IMR-90 (cell line): ENCODE measurements around the gene C6orf141. TPM values are rescaled to one million over a fixed set of nuclear protein-coding genes. Genes with fewer than 3 reads are reported as not detected.

ENCODE experiments used
- ATAC-seq: fragments of 200-7000 bp; cut with Tn5 transposase; 2 replicates; pipeline ENCODE4 v1.9.1; 2020; ENCODE audit warnings: low read depth, mild to moderate bottlenecking, moderate library complexity
- BruUV-seq: library from RNA; stranded (reverse); fragments of 400-500 nt; replicated peaks from 2 replicates; lab custom pipeline; 2021; lab: Mats Ljungman, UMichigan
- CTCF ChIA-PET: fragments of 300-600 bp; formaldehyde crosslinking; extraction: SDS; loops from one replicate; lab custom pipeline; 2021; ENCODE audit warnings: antibody characterized with exemption; lab: Yijun Ruan, JAX
- POLR2A ChIA-PET: fragments of 300-600 bp; sonication (Branson Sonifier 250); formaldehyde crosslinking; loops from one replicate; lab custom pipeline; 2022; ENCODE audit warnings: antibody characterized with exemption; ENCODE audit not compliant: unreplicated experiment; lab: Charles Lee
- DNase-seq: peaks from one replicate; pipeline ENCODE4 v3.0.0; 2013
- H2AFZ ChIP-seq: replicated peaks from 2 replicates; pipeline ENCODE3; 2013; ENCODE audit warnings: low read length, mild to moderate bottlenecking; ENCODE audit not compliant: poor library complexity
- H2AK5ac ChIP-seq: 2 replicates; pipeline ENCODE4 v1.6.1; 2013; ENCODE audit warnings: low read depth, low read length, inconsistent platforms
- H2AK9ac ChIP-seq: replicated peaks from 2 replicates; pipeline ENCODE3; 2013; ENCODE audit warnings: mild to moderate bottlenecking, low read depth, low read length, moderate library complexity; ENCODE audit not compliant: poor library complexity
- H2BK120ac ChIP-seq: 2 replicates; pipeline ENCODE4 v1.6.1; 2013; ENCODE audit warnings: low read depth, low read length, inconsistent platforms
- H2BK15ac ChIP-seq: 3 replicates; pipeline ENCODE4 v1.6.1; 2013; ENCODE audit warnings: low read depth, low read length, inconsistent platforms
- H2BK20ac ChIP-seq: 2 replicates; pipeline ENCODE4 v1.6.1; 2013; ENCODE audit warnings: low read depth, mild to moderate bottlenecking, inconsistent platforms, low read length, moderate library complexity
- H2BK5ac ChIP-seq: 2 replicates; pipeline ENCODE4 v1.6.1; 2013; ENCODE audit warnings: mild to moderate bottlenecking, low read depth, low read length, inconsistent platforms; ENCODE audit not compliant: poor library complexity, severe bottlenecking
- H3K14ac ChIP-seq: replicated peaks from 2 replicates; pipeline ENCODE4 v1.6.1; 2013; ENCODE audit warnings: low read depth, low read length, inconsistent platforms
- H3K18ac ChIP-seq: 2 replicates; pipeline ENCODE4 v1.6.1; 2013; ENCODE audit warnings: low read depth, low read length, control low read depth
- H3K23ac ChIP-seq: 2 replicates; pipeline ENCODE4 v1.6.1; 2013; ENCODE audit warnings: low read depth, low read length, inconsistent platforms
- H3K27ac ChIP-seq: 2 replicates; pipeline ENCODE4 v1.5.1; 2013; ENCODE audit warnings: mild to moderate bottlenecking, control low read depth, low read length; ENCODE audit not compliant: insufficient read depth
- H3K27me3 ChIP-seq: 2 replicates; pipeline ENCODE4 v1.6.1; 2013; ENCODE audit warnings: low read length; ENCODE audit not compliant: control insufficient read depth, insufficient read depth
- H3K36me3 ChIP-seq: 2 replicates; pipeline ENCODE4 v1.6.1; 2013; ENCODE audit warnings: low read length, mixed read lengths; ENCODE audit not compliant: control insufficient read depth, insufficient read depth
- H3K4ac ChIP-seq: 2 replicates; pipeline ENCODE4 v1.6.1; 2013; ENCODE audit warnings: low read depth, low read length, inconsistent platforms
- H3K4me1 ChIP-seq: 2 replicates; pipeline ENCODE4 v1.6.1; 2013; ENCODE audit warnings: low read length, mixed read lengths; ENCODE audit not compliant: control insufficient read depth, insufficient read depth
- H3K4me2 ChIP-seq: 2 replicates; pipeline ENCODE4 v1.6.1; 2013; ENCODE audit warnings: low read depth, mild to moderate bottlenecking, control low read depth, low read length, moderate library complexity
- H3K4me3 ChIP-seq: 2 replicates; pipeline ENCODE4 v1.5.1; 2013; ENCODE audit warnings: low read depth, mild to moderate bottlenecking, control low read depth, low read length, moderate library complexity; ENCODE audit not compliant: insufficient read depth
- H3K56ac ChIP-seq: 2 replicates; pipeline ENCODE4 v1.6.1; 2013; ENCODE audit warnings: low read length, inconsistent platforms; ENCODE audit not compliant: insufficient read depth; ENCODE audit errors: extremely low read depth
- H3K79me1 ChIP-seq, 2 experiments: 2 replicates each; pipeline ENCODE4 v1.6.1; 2013; ENCODE audit warnings: low read length in 2 of 2, inconsistent platforms in 1 of 2, low read depth in 1 of 2
- H3K9ac ChIP-seq: 2 replicates; pipeline ENCODE4 v1.6.1; 2013; ENCODE audit warnings: low read depth, low read length, control low read depth
- H3K9me1 ChIP-seq: 2 replicates; pipeline ENCODE4 v1.6.1; 2013; ENCODE audit warnings: low read length, inconsistent platforms; ENCODE audit not compliant: insufficient read depth
- H3K9me3 ChIP-seq: 2 replicates; pipeline ENCODE4 v1.6.1; 2013; ENCODE audit warnings: low read length; ENCODE audit not compliant: control insufficient read depth, insufficient read depth
- H4K20me1 ChIP-seq: 2 replicates; pipeline ENCODE4 v1.6.1; 2013; ENCODE audit warnings: low read length, inconsistent platforms; ENCODE audit not compliant: insufficient read depth
- H4K5ac ChIP-seq: 2 replicates; pipeline ENCODE4 v1.6.1; 2013; ENCODE audit warnings: mild to moderate bottlenecking, low read depth, low read length, control low read depth
- H4K8ac ChIP-seq, 2 experiments: 2 replicates each; pipeline ENCODE4 v1.6.1; 2013; ENCODE audit warnings: low read depth in 2 of 2, low read length in 2 of 2, control low read depth in 1 of 2, inconsistent platforms in 1 of 2
- H4K91ac ChIP-seq: 2 replicates; pipeline ENCODE4 v1.6.1; 2013; ENCODE audit warnings: low read depth, low read length, inconsistent platforms; ENCODE audit not compliant: insufficient read depth
- CEBPB ChIP-seq: IDR thresholded peaks from 2 replicates; pipeline ENCODE4 v1.6.1; 2012; ENCODE audit warnings: low read depth, low read length, improper control_type of control experiment
- MAZ ChIP-seq: IDR thresholded peaks from 2 replicates; pipeline ENCODE4 v1.6.1; 2012; ENCODE audit warnings: low read depth, mild to moderate bottlenecking, low read length, improper control_type of control experiment, moderate library complexity, borderline replicate concordance
- MXI1 ChIP-seq: IDR thresholded peaks from 2 replicates; pipeline ENCODE4 v1.6.1; 2012; ENCODE audit warnings: low read depth, mild to moderate bottlenecking, low read length, moderate library complexity, borderline replicate concordance
- WGBS, 2 experiments: methylation state at CpG; one replicate each; pipeline versions ENCODE4 v1.1.5 to v1.1.7; 2013; ENCODE audit warnings: missing lambda C conversion rate in 2 of 2; ENCODE audit not compliant: insufficient read length in 1 of 2; ENCODE audit errors: extremely low coverage in 2 of 2; 5-methylcytosine and 5-hydroxymethylcytosine counted together
- dilution Hi-C: fragments of 300-500 bp; cut with HindIII; formaldehyde crosslinking; loops from one replicate; pipeline ENCODE4 v1.14.3; 2018; ENCODE audit warnings: low sequenced_read_pairs; ENCODE audit not compliant: unreplicated experiment
- in situ Hi-C: fragments of 300-500 bp; cut with MboI; formaldehyde crosslinking; loops from 3 replicates; pipeline ENCODE4 v1.14.3; 2019; ENCODE audit warnings: low sequenced_read_pairs, inconsistent platforms, mixed read lengths
- intact Hi-C: fragments of 100-400 bp; cut with micrococcal nuclease; formaldehyde crosslinking; loops from 2 replicates; pipeline ENCODE4 v1.10.0; 2022
- polyA plus RNA-seq, 3 experiments: library from polyadenylated mRNA; depleted of rRNA; stranded (reverse); fragments of >200 nt; gene quantifications; 2 replicates each; pipeline ENCODE4 v1.2.3, GENCODE V29; 2012; ENCODE audit warnings: low replicate concordance in 1 of 3
- total RNA-seq: library from RNA; depleted of rRNA; stranded (reverse); fragments of >200 nt; gene quantifications from 2 replicates; pipeline ENCODE4 v1.2.3, GENCODE V29; 2012
- TF ChIP-seq, protein P1 (sequence below): fragments of 150-350 bp; IDR thresholded peaks from 2 replicates; pipeline ENCODE4 v1.6.1; 2017; ENCODE audit warnings: mild to moderate bottlenecking, antibody characterized with exemption, low read length, low read depth

Gene C6orf141
- total and polyA plus RNA-seq, 2 of the 4 experiments (the other 2 are of a cell fraction), result not detected

DNA sequence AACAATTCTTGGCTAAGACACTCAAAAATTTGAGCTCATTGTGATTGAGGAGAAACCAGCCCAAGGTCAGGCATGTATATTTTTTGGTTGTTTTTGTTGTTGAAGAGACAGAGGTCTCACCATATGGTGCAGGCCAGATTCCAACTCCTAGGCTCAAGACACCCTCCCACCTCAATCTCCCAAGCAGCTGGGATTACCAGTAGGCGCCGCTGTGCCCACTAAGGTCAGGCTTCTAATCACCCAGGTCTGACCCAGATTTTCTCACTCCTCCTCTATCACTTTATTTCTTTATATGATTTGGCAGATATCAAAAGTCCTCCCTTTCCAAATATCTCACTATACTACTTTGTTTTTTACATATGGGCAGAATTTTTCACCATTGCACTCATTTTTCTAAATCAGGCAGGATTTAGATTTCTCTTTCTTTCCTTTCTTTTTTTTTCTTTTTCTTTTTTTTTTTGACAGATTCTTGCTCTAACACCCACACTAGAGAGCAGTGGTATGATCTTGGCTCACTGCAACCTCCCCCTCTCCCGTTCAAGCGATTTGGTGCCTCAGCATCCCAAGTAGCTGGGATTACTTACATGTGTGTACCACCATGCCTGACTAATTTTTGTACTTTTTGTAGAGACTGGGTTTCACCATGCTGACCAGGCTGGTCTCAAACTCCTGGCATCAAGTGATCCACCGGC, 1.7 kb upstream of the C6orf141 start:
- Histone ChIP-seq H4K5ac (no peak overlapping the region), H3K9me3 (no peaks in the 10 kb centered on the region), H3K79me1 (no peaks in the 10 kb centered on the region), H2BK120ac (no peak overlapping the region), H3K23ac (no peak overlapping the region), H3K27me3 (peaks cover 25% of the 10 kb centered on the region), H3K36me3 (no peaks in the 10 kb centered on the region), H3K9me1 (no peaks in the 10 kb centered on the region), H3K4ac (no peak overlapping the region), H2AK5ac (no peak overlapping the region), H3K14ac (no peak overlapping the region), H2BK15ac (no peak overlapping the region), H3K56ac (no peak overlapping the region), H2AFZ (no peak overlapping the region), H3K27ac (no peak overlapping the region), H2BK20ac (no peak overlapping the region), H4K8ac (no peak overlapping the region), H3K18ac (no peak overlapping the region), H3K4me1 (no peaks in the 10 kb centered on the region), H4K91ac (no peak overlapping the region), H3K9ac (no peak overlapping the region), H2AK9ac (no peak overlapping the region), H3K4me2 (no peak overlapping the region), H4K20me1 (no peaks in the 10 kb centered on the region), H2BK5ac (no peak overlapping the region), H3K4me3 (no peak overlapping the region)
- dilution Hi-C loops, result no loop called here
- CTCF ChIA-PET, result no interaction called here
- in situ Hi-C loops, result loop anchor here (25.0 kb wide), 1 partner anchor 289 kb away; no protein-coding TSS in a partner anchor
- TF ChIP-seq, protein P1, sequence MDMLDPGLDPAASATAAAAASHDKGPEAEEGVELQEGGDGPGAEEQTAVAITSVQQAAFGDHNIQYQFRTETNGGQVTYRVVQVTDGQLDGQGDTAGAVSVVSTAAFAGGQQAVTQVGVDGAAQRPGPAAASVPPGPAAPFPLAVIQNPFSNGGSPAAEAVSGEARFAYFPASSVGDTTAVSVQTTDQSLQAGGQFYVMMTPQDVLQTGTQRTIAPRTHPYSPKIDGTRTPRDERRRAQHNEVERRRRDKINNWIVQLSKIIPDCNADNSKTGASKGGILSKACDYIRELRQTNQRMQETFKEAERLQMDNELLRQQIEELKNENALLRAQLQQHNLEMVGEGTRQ, result no peak
- no peak for TF ChIP-seq CEBPB
- TF ChIP-seq MAZ, result no peak
- TF ChIP-seq MXI1, result no peak
- no CpG with 5 or more reads among the region's 5 CpGs for WGBS, 2 experiments
- POLR2A ChIA-PET, result no interaction called here
- no peak for ATAC-seq
- intact Hi-C loops, result no loop called here
- no TSS peak for BruUV-seq
- no peak for DNase-seq
